Measurements from ENCODE around the gene C3orf33.

C3orf33 gene

GRCh38 chr3:155766206-155766605 is 39.9 kb downstream of the C3orf33 start:
- ATAC-seq = no peak
- no peak for TF ChIP-seq GLIS3 (CRISPR knock-in tag; IDR thresholded peaks at IDR 0.05)
- TF ChIP-seq ISL1 (CRISPR knock-in tag; IDR thresholded peaks at IDR 0.05) = no peak
- TF ChIP-seq TSHZ2 (CRISPR knock-in tag; IDR thresholded peaks at IDR 0.05) = no peak
- no peak for TF ChIP-seq CREB5 (CRISPR knock-in tag; IDR thresholded peaks at IDR 0.05; ENCODE audit: low read depth)
- TF ChIP-seq SNAI2 (CRISPR knock-in tag; IDR thresholded peaks at IDR 0.05) = no peak
- TF ChIP-seq PATZ1 (CRISPR knock-in tag; IDR thresholded peaks at IDR 0.05; ENCODE audit: borderline replicate concordance) = no peak
- TF ChIP-seq TOX (CRISPR knock-in tag; IDR thresholded peaks at IDR 0.05; ENCODE audit: borderline replicate concordance) = no peak
- no peak for TF ChIP-seq RARB (CRISPR knock-in tag; IDR thresholded peaks at IDR 0.05)
- no peak for TF ChIP-seq CSDC2 (CRISPR knock-in tag; IDR thresholded peaks at IDR 0.05)
- TF ChIP-seq ZFP3 (CRISPR knock-in tag; IDR thresholded peaks at IDR 0.05) = no peak
- TF ChIP-seq PPARA (CRISPR knock-in tag; IDR thresholded peaks at IDR 0.05; ENCODE audit: borderline replicate concordance) = no peak
- TF ChIP-seq ESRRG (CRISPR knock-in tag; IDR thresholded peaks at IDR 0.05) = no peak
- TF ChIP-seq ARNTL (CRISPR knock-in tag; IDR thresholded peaks at IDR 0.05; ENCODE audit: borderline replicate concordance, low read depth) = no peak
- no peak for TF ChIP-seq ZNF8 (CRISPR knock-in tag; IDR thresholded peaks at IDR 0.05)
- no peak for TF ChIP-seq ZNF565 (CRISPR knock-in tag; conservative IDR thresholded peaks at IDR 0.05; ENCODE audit: low read depth)
- TF ChIP-seq BACH2 (CRISPR knock-in tag; IDR thresholded peaks at IDR 0.05; ENCODE audit: borderline replicate concordance) = no peak
- TF ChIP-seq TCF4 (CRISPR knock-in tag; IDR thresholded peaks at IDR 0.05; ENCODE audit: borderline replicate concordance) = no peak
- no peak for TF ChIP-seq POU6F1 (CRISPR knock-in tag; IDR thresholded peaks at IDR 0.05; ENCODE audit: borderline replicate concordance, low read depth)
- TF ChIP-seq OSR1 (CRISPR knock-in tag; IDR thresholded peaks at IDR 0.05) = no peak

GRCh38 chr3:155763870-155764463 is 42.1 kb downstream of the C3orf33 start:
- no peak for ATAC-seq
- TF ChIP-seq TSHZ2 (CRISPR knock-in tag; IDR thresholded peaks at IDR 0.05) = no peak
- no peak for TF ChIP-seq GLIS3 (CRISPR knock-in tag; IDR thresholded peaks at IDR 0.05)
- no peak for TF ChIP-seq ZFP3 (CRISPR knock-in tag; IDR thresholded peaks at IDR 0.05)
- TF ChIP-seq ARNTL (CRISPR knock-in tag; IDR thresholded peaks at IDR 0.05; ENCODE audit: borderline replicate concordance, low read depth) = no peak
- no peak for TF ChIP-seq ESRRG (CRISPR knock-in tag; IDR thresholded peaks at IDR 0.05)
- no peak for TF ChIP-seq CSRNP3 (CRISPR knock-in tag; IDR thresholded peaks at IDR 0.05)
- TF ChIP-seq TOX (CRISPR knock-in tag; IDR thresholded peaks at IDR 0.05; ENCODE audit: borderline replicate concordance) = no peak
- no peak for TF ChIP-seq ZNF8 (CRISPR knock-in tag; IDR thresholded peaks at IDR 0.05)
- no peak for TF ChIP-seq ZFP30 (CRISPR knock-in tag; IDR thresholded peaks at IDR 0.05)
- no peak for TF ChIP-seq PATZ1 (CRISPR knock-in tag; IDR thresholded peaks at IDR 0.05; ENCODE audit: borderline replicate concordance)
- no peak for TF ChIP-seq CREB5 (CRISPR knock-in tag; IDR thresholded peaks at IDR 0.05; ENCODE audit: low read depth)
- TF ChIP-seq RARB (CRISPR knock-in tag; IDR thresholded peaks at IDR 0.05) = no peak
